Measurements from ENCODE around the gene HDAC4.

Gene HDAC4

DNA sequence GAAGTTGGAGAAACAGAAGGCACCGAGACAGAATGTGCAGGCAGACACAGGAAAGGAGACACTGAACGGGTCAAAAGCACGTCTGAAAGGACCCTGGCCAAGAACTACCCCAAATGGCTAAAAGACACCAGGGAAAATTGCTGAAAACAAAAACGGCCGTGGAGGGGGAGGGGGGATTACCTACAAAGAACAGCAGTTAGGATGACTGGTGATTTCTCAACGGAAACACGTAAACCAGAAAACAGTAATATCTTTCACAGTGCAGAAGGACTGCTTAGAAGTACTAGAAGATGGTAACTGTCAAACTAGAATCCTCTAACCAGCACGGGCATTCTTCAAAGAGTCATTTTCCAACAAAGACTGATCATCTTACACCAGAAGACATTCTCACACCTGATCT, 142.6 kb downstream of the HDAC4 start:
- Histone ChIP-seq H4K20me1 (ENCODE audit: insufficient read depth, low read length) (no peaks in the 10 kb centered on the region), H3K9me3 (ENCODE audit: low read length) (peaks cover 18% of the 10 kb centered on the region), H3K79me2 (ENCODE audit: insufficient read depth, low read length) (no peaks in the 10 kb centered on the region), H3K27me3 (ENCODE audit: insufficient read depth, low read length) (peaks cover 6% of the 10 kb centered on the region), H3K9me2 (ENCODE audit: low read depth, low read length) (no peaks in the 10 kb centered on the region), H3F3A (ENCODE audit: insufficient read depth, low read length) (no peaks in the 10 kb centered on the region), H3K4me1 (ENCODE audit: insufficient read depth, low read length, severe bottlenecking) (peaks cover 6% of the 10 kb centered on the region), H3K9ac (ENCODE audit: low read length) (no peak overlapping the region), H3K4me3 (ENCODE audit: low read depth, low read length, poor library complexity, severe bottlenecking) (no peak overlapping the region), H3K27ac (ENCODE audit: low read depth, low read length, poor library complexity, severe bottlenecking) (no peak overlapping the region), H3K36me3 (ENCODE audit: insufficient read depth, low read length) (no peaks in the 10 kb centered on the region; the same call in 1 of the 2 replicates), H3K4me2 (ENCODE audit: low read length) (no peak overlapping the region), H2AFZ (ENCODE audit: low read length) (no peak overlapping the region)
- no peak for TF ChIP-seq EZH2 (IDR thresholded peaks at IDR 0.05; ENCODE audit: borderline replicate concordance, low read length)
- TF ChIP-seq, protein P1, sequence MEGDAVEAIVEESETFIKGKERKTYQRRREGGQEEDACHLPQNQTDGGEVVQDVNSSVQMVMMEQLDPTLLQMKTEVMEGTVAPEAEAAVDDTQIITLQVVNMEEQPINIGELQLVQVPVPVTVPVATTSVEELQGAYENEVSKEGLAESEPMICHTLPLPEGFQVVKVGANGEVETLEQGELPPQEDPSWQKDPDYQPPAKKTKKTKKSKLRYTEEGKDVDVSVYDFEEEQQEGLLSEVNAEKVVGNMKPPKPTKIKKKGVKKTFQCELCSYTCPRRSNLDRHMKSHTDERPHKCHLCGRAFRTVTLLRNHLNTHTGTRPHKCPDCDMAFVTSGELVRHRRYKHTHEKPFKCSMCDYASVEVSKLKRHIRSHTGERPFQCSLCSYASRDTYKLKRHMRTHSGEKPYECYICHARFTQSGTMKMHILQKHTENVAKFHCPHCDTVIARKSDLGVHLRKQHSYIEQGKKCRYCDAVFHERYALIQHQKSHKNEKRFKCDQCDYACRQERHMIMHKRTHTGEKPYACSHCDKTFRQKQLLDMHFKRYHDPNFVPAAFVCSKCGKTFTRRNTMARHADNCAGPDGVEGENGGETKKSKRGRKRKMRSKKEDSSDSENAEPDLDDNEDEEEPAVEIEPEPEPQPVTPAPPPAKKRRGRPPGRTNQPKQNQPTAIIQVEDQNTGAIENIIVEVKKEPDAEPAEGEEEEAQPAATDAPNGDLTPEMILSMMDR (IDR thresholded peaks at IDR 0.05; ENCODE audit: low read length) = no peak

DNA sequence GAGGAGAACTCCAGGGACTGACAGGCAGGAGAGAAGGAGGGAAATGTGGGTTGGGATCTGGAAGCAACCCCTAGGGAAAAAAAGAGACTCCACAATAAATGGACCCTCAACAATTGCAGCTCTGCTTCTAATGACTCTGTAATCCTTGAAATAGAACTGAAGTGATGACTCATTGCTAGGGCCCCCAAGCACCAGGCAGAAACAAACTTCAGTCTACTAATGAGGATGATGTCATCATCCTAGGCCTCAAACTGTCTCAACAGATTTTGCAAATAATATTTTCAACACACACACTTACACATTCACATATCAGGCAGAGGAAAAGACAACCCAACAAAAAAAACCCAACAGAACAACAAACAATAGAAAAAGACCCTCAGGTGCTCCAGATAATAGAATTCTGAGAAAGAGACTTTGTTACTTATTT, 143.3 kb downstream of the HDAC4 start:
- H3K79me2 ChIP-seq (ENCODE audit: insufficient read depth, low read length) = no peaks in the 10 kb centered on the region
- H3K9ac ChIP-seq (ENCODE audit: low read length) = no peak overlapping the region
- TF ChIP-seq, protein P1 (IDR thresholded peaks at IDR 0.05; ENCODE audit: low read length) = no peak
- TF ChIP-seq EZH2 (IDR thresholded peaks at IDR 0.05; ENCODE audit: borderline replicate concordance, low read length) = no peak
- H3F3A ChIP-seq (ENCODE audit: insufficient read depth, low read length) = no peaks in the 10 kb centered on the region
- H3K9me2 ChIP-seq (ENCODE audit: low read depth, low read length) = no peaks in the 10 kb centered on the region
- peaks cover 6% of the 10 kb centered on the region for H3K27me3 ChIP-seq (ENCODE audit: insufficient read depth, low read length)
- no peak overlapping the region for H2AFZ ChIP-seq (ENCODE audit: low read length)
- no peak overlapping the region for H3K4me2 ChIP-seq (ENCODE audit: low read length)
- H3K4me3 ChIP-seq (ENCODE audit: low read depth, low read length, poor library complexity, severe bottlenecking) = no peak overlapping the region
- H3K36me3 ChIP-seq (ENCODE audit: insufficient read depth, low read length) = no peaks in the 10 kb centered on the region; the same call in 1 of the 2 replicates
- H3K4me1 ChIP-seq (ENCODE audit: insufficient read depth, low read length, severe bottlenecking) = peaks cover 11% of the 10 kb centered on the region
- no peaks in the 10 kb centered on the region for H4K20me1 ChIP-seq (ENCODE audit: insufficient read depth, low read length)
- peaks cover 18% of the 10 kb centered on the region for H3K9me3 ChIP-seq (ENCODE audit: low read length)
- no peak overlapping the region for H3K27ac ChIP-seq (ENCODE audit: low read depth, low read length, poor library complexity, severe bottlenecking)

DNA sequence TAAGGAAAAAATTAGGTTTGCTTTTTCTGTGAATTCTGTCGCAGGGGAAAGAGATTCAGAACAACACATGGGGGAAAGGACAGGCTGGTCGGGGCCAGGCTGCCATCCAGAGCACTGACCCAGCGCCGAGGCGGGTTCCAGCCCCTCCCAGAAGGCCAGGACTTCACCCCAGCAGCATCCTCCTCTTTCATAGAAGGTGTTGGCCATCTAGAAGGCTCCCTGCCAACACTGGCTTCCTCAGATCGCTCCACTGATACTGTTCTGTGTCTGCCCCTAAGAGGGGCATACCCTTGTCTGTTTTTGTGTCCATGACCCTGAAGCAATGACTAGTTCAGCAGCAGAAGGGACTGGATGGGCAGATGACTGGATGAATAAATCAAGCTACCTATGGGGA, 144.5 kb downstream of the HDAC4 start:
- peaks cover 18% of the 10 kb centered on the region for H3K9me3 ChIP-seq (ENCODE audit: low read length)
- H2AFZ ChIP-seq (ENCODE audit: low read length) = no peak overlapping the region
- no peak overlapping the region for H3K9ac ChIP-seq (ENCODE audit: low read length)
- no peak overlapping the region for H3K27ac ChIP-seq (ENCODE audit: low read depth, low read length, poor library complexity, severe bottlenecking)
- peaks cover 6% of the 10 kb centered on the region for H3K27me3 ChIP-seq (ENCODE audit: insufficient read depth, low read length)
- H3F3A ChIP-seq (ENCODE audit: insufficient read depth, low read length) = no peaks in the 10 kb centered on the region
- H4K20me1 ChIP-seq (ENCODE audit: insufficient read depth, low read length) = no peaks in the 10 kb centered on the region
- no peaks in the 10 kb centered on the region for H3K9me2 ChIP-seq (ENCODE audit: low read depth, low read length)
- H3K4me1 ChIP-seq (ENCODE audit: insufficient read depth, low read length, severe bottlenecking) = peaks cover 11% of the 10 kb centered on the region
- H3K79me2 ChIP-seq (ENCODE audit: insufficient read depth, low read length) = no peaks in the 10 kb centered on the region
- TF ChIP-seq EZH2 (IDR thresholded peaks at IDR 0.05; ENCODE audit: borderline replicate concordance, low read length) = no peak
- TF ChIP-seq, protein P1 (IDR thresholded peaks at IDR 0.05; ENCODE audit: low read length) = no peak
- no peak overlapping the region for H3K4me3 ChIP-seq (ENCODE audit: low read depth, low read length, poor library complexity, severe bottlenecking)
- H3K36me3 ChIP-seq (ENCODE audit: insufficient read depth, low read length) = no peaks in the 10 kb centered on the region; the same call in 1 of the 2 replicates
- no peak overlapping the region for H3K4me2 ChIP-seq (ENCODE audit: low read length)
